Activated CD4-positive, alpha-beta T cell treated with anti-CD3 and anti-CD28 coated beads, Interleukin-2, amount 10 ng/mL, durations not matched to agents 24 days and 14 days (primary cell): ENCODE results near the gene ASB17. TPM values are rescaled to one million over a fixed set of nuclear protein-coding genes. Genes with fewer than 3 reads are reported as not detected.

Experiments
- DNase-seq: peaks from one replicate; pipeline ENCODE4 v3.0.0; 2022
- H3K27ac Mint-ChIP-seq: one replicate; pipeline ENCODE4 v1.8.0; 2022; ENCODE audit warnings: mild to moderate bottlenecking, mixed read lengths
- H3K27me3 Mint-ChIP-seq: one replicate; pipeline ENCODE4 v1.8.0; 2022; ENCODE audit warnings: mixed read lengths
- H3K36me3 Mint-ChIP-seq: one replicate; pipeline ENCODE4 v1.8.0; 2022; ENCODE audit warnings: low read depth, mild to moderate bottlenecking, mixed read lengths
- H3K4me1 Mint-ChIP-seq: one replicate; pipeline ENCODE4 v1.8.0; 2021; ENCODE audit warnings: mixed read lengths
- H3K4me3 Mint-ChIP-seq: one replicate; pipeline ENCODE4 v1.8.0; 2022; ENCODE audit warnings: mild to moderate bottlenecking, moderate library complexity, mixed read lengths
- H3K9me3 Mint-ChIP-seq: one replicate; pipeline ENCODE4 v1.8.0; 2021; ENCODE audit warnings: mixed read lengths
- intact Hi-C: fragments of 100-400 bp; cut with micrococcal nuclease; formaldehyde crosslinking; loops from one replicate; pipeline ENCODE4 v1.15.1; 2023
- total RNA-seq: library from RNA; stranded (reverse); gene quantifications from 2 replicates; pipeline ENCODE4 v1.2.3, GENCODE V29; 2022

The ASB17 gene
- total RNA-seq, 1 donor from 2014 or later, result not detected

DNA sequence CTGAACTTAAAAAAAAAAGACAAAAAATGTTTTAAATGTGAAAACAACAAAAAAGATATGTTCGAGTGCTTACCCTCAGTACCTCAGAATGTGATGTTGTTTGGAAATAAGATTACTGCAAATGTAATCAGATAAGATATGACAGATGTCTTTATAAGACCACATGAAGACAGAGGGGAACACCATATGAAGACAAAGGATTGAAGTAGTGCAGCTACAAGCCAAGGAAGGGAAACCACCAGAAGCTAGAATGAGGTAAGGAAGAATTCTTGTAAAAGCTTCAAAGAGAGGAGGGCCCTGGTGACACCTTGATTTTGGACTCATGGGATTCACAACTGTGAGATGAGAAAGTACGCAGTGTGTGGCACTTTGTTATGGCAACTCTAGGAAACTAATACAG lies 15.4 kb downstream of the ASB17 start:
- Mint-ChIP-seq H3K36me3 (no peaks in the 10 kb centered on the region), H3K4me1 (no peaks in the 10 kb centered on the region), H3K27ac (no peak overlapping the region), H3K4me3 (no peak overlapping the region), H3K9me3 (no peaks in the 10 kb centered on the region), H3K27me3 (peaks cover 2% of the 10 kb centered on the region)
- intact Hi-C loops, result no loop called here
- DNase-seq, result no peak

DNA sequence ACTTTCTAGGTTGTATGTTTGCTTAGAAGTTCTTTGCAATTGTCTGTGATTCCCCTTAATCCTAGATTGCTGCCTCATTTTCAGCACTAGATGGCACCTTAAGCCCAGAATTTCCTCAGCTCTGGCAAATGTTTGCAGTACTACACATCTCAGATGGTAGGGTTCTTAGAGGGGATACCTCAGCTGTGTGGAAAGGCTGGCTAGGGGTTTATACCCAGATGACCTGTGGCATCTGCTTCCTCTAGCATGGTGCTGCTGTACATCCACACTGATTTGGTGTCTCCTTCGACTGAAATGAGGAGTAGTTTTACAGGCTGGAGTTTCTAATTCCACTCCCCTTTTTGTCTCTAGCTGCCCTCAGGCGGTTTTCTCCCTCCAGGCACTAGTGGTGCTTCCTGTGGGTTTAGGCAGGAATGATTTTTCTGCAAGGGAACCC lies 23.5 kb downstream of the ASB17 start:
- intact Hi-C loops, result no loop called here
- Mint-ChIP-seq H3K27ac (no peak overlapping the region), H3K36me3 (no peaks in the 10 kb centered on the region), H3K27me3 (no peaks in the 10 kb centered on the region), H3K4me3 (no peak overlapping the region), H3K4me1 (no peaks in the 10 kb centered on the region), H3K9me3 (peaks cover 4% of the 10 kb centered on the region)
- no peak for DNase-seq

DNA sequence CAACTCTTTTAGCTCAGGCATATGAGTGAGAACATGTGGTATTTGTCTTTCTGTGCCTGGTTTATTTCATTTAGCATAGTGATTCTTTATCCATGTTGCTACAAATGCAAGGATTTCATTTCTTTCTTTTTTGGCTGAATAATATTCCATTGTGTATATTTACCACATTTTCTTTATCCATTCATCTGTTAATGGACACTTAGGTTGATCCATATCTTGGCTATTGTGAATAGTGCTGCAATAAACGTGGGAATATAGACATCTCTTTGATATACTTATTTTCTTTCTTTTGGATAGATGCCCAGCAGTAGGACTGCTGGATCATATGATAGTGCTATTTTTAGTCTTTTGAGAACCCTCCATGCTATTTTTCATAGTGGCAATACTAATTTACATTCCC lies 30.8 kb downstream of the ASB17 start:
- intact Hi-C loops, result no loop called here
- no peaks in the 10 kb centered on the region for H3K9me3 Mint-ChIP-seq
- no peak overlapping the region for H3K4me3 Mint-ChIP-seq
- no peaks in the 10 kb centered on the region for H3K27me3 Mint-ChIP-seq
- no peak overlapping the region for H3K27ac Mint-ChIP-seq
- no peaks in the 10 kb centered on the region for H3K36me3 Mint-ChIP-seq
- H3K4me1 Mint-ChIP-seq, result no peaks in the 10 kb centered on the region
- no peak for DNase-seq

DNA sequence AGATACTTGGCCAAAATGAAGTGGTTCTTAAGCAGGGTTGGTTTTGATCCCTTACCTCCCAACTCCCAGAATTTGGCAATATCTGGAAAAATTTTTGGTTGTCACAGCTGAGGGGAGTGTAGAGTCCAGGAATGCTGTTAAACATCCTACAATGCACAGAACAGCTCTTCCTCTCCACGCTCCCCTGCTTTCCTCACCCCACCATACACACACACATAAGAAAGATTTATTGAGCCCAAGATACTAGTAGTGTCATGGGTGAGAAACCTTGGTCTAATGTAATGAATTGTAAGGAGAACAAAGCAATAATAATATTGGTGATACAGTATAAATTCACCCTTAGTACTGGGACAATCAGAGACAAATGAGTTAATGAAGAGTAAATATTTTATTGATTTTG lies 47.8 kb downstream of the ASB17 start:
- Mint-ChIP-seq H3K4me3 (no peak overlapping the region), H3K27ac (no peak overlapping the region), H3K4me1 (no peaks in the 10 kb centered on the region), H3K9me3 (no peaks in the 10 kb centered on the region), H3K27me3 (no peaks in the 10 kb centered on the region), H3K36me3 (no peaks in the 10 kb centered on the region)
- no peak for DNase-seq
- intact Hi-C loops, result no loop called here

DNA sequence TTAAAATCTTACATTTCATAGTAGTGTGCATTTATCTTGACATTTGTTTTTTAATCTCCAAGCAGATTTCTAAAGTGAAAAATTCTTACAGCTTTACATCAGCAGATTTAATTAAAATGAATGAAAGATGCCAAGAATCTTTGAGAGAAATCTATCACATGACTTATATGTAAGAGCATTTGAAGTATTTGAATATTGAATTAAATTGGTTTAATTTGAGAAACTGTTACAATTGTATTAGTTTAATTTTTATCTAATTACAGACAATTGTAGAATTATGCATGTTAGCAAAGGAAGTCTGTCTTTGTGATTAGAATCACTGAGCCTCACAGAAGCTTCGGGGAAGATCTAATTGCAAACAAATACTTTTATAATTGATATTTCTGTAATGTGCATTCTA lies 52.2 kb downstream of the ASB17 start:
- Mint-ChIP-seq H3K27ac (no peak overlapping the region), H3K9me3 (no peaks in the 10 kb centered on the region), H3K4me1 (no peaks in the 10 kb centered on the region), H3K4me3 (no peak overlapping the region), H3K27me3 (no peaks in the 10 kb centered on the region), H3K36me3 (no peaks in the 10 kb centered on the region)
- DNase-seq, result no peak
- intact Hi-C loops, result no loop called here

DNA sequence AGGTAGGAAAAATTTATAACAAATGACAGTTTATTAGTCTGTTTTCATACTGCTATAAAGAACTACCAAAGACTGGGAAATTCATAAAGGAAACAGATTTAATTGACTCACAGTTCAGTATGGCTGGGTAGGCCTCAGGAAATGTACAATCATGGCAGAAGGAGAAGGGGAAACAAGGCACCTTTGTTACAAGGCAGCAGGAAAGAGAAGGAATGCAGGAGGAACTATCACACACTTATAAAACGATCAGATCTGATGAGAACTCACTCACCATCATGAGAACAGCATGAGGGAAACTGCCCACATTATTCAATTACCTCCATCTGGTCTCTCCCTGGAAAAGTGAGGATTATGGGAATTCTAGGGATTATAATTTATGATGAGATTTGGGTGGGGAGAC lies 61.3 kb downstream of the ASB17 start:
- Mint-ChIP-seq H3K4me3 (no peak overlapping the region), H3K27ac (no peak overlapping the region), H3K9me3 (no peaks in the 10 kb centered on the region), H3K36me3 (no peaks in the 10 kb centered on the region), H3K27me3 (peaks cover 3% of the 10 kb centered on the region), H3K4me1 (no peaks in the 10 kb centered on the region)
- DNase-seq, result no peak
- intact Hi-C loops, result no loop called here

Other genes with a start within 250 kb of the ASB17 start
- gene ACADM, start 207.7 kb downstream of the ASB17 start, total RNA-seq, result 55.3 and 56.7 TPM in 2 replicates
- gene RABGGTB, start 146.1 kb downstream of the ASB17 start, total RNA-seq, result 235 and 237 TPM in 2 replicates
- 0.33 and 0.42 TPM in 2 replicates for gene MSH4, start 135.5 kb downstream of the ASB17 start, total RNA-seq
- 0.28 TPM in 1 of 2 replicates, not detected in the other for gene ST6GALNAC3, start 142.3 kb upstream of the ASB17 start, total RNA-seq